ENCODE data around the gene ORMDL2. TPM values are rescaled to one million over a fixed set of nuclear protein-coding genes. Genes with fewer than 3 reads are reported as not detected.

ORMDL2 gene
- total RNA-seq, 1 experiment from 2014 or later, result 22.5 TPM

GRCh38 chr12:55789893-55790292 lies 27.9 kb upstream of the ORMDL2 start:
- CTCF ChIA-PET, result no interaction called here

DNA sequence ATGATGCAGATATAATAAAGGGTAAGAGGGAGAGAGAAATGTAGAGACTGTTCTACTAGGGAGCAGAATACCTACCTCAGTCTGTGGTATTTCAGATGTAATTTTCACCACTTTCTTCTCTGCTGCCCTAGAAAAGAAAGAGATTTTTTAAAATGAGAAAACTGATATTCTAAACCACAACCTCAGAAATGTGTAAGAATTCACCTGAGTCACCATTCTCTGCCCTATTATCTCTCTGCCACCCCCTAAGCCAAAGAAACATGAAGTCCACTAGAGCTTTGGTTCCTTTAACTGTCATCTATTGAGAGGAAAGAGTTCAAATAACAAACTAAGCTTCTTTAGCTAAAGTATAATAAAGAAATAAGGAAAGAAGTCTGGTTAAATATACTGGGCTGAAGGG lies 21.9 kb upstream of the ORMDL2 start:
- Histone ChIP-seq H3K36me3 (ENCODE audit: low read depth) (peaks cover 50% of the 10 kb centered on the region), H3F3A (ENCODE audit: insufficient read depth, low read depth) (peaks cover 5% of the 10 kb centered on the region; the same call in 1 of the 2 replicates), H3K4me2 (no peak overlapping the region), H3K27ac (no peak overlapping the region), H3K9me3 (ENCODE audit: insufficient read depth, low read depth) (no peaks in the 10 kb centered on the region), H4K20me1 (ENCODE audit: insufficient read depth) (peaks cover 6% of the 10 kb centered on the region), H3K4me3 (no peak overlapping the region), H2AFZ (no peak overlapping the region), H3K27me3 (ENCODE audit: insufficient read depth, low read depth) (no peaks in the 10 kb centered on the region), H3K4me1 (replicated peaks; ENCODE audit: insufficient read depth) (no peaks in the 10 kb centered on the region), H3K79me2 (ENCODE audit: low read depth) (no peaks in the 10 kb centered on the region), H3K9me2 (ENCODE audit: insufficient read depth) (no peaks in the 10 kb centered on the region)
- CTCF ChIA-PET, result no interaction called here
- POLR2A ChIA-PET (ENCODE audit: unreplicated experiment), result no interaction called here
- intact Hi-C loops (cut with micrococcal nuclease; ENCODE audit: unreplicated experiment), result no loop called here
- DNase-seq, result no peak
- TF ChIP-seq EZH2 (IDR thresholded peaks at IDR 0.05; ENCODE audit: low read depth), result no peak
- TF ChIP-seq CTCF (conservative IDR thresholded peaks at IDR 0.05), result no peak
- no TSS peak for BruUV-seq (replicated peaks)

More at GRCh38 chr12:55789893-55790292, 27.9 kb upstream of the ORMDL2 start:
- peaks cover 11% of the 10 kb centered on the region for H4K20me1 ChIP-seq (ENCODE audit: insufficient read depth)
- intact Hi-C loops (cut with micrococcal nuclease; ENCODE audit: unreplicated experiment), result no loop called here
- H3K36me3 ChIP-seq (ENCODE audit: low read depth), result peaks cover 44% of the 10 kb centered on the region
- H3K9me3 ChIP-seq (ENCODE audit: insufficient read depth, low read depth), result no peaks in the 10 kb centered on the region
- no peaks in the 10 kb centered on the region for H3K4me1 ChIP-seq (replicated peaks; ENCODE audit: insufficient read depth)
- BruUV-seq (replicated peaks), result no TSS peak
- H2AFZ ChIP-seq, result no peak overlapping the region
- no peak overlapping the region for H3K27ac ChIP-seq
- H3K4me2 ChIP-seq, result no peak overlapping the region
- TF ChIP-seq CTCF (conservative IDR thresholded peaks at IDR 0.05) (no peak), EZH2 (IDR thresholded peaks at IDR 0.05; ENCODE audit: low read depth) (no peak)
- no peak for DNase-seq
- H3K27me3 ChIP-seq (ENCODE audit: insufficient read depth, low read depth), result no peaks in the 10 kb centered on the region
- H3F3A ChIP-seq (ENCODE audit: insufficient read depth, low read depth), result 0 out of 2 replicates have a peak, but pooled peaks cover under 1% of the 10 kb centered on the region
- H3K79me2 ChIP-seq (ENCODE audit: low read depth), result no peaks in the 10 kb centered on the region
- POLR2A ChIA-PET (ENCODE audit: unreplicated experiment), result no interaction called here
- no peaks in the 10 kb centered on the region for H3K9me2 ChIP-seq (ENCODE audit: insufficient read depth)
- no peak overlapping the region for H3K4me3 ChIP-seq

- no peak overlapping the region for H3K27ac ChIP-seq
- no peaks in the 10 kb centered on the region for H3K4me1 ChIP-seq (replicated peaks; ENCODE audit: insufficient read depth)
- ChIA-PET CTCF (interaction anchor here (0.5 kb wide), 1 partner anchor 15 kb away, joined by 3 read pairs; no protein-coding TSS in a partner anchor), POLR2A (ENCODE audit: unreplicated experiment) (no interaction called here)
- H3K9me3 ChIP-seq (ENCODE audit: insufficient read depth, low read depth), result no peaks in the 10 kb centered on the region
- H3K27me3 ChIP-seq (ENCODE audit: insufficient read depth, low read depth), result no peaks in the 10 kb centered on the region
- no peak overlapping the region for H2AFZ ChIP-seq
- TF ChIP-seq CTCF (conservative IDR thresholded peaks at IDR 0.05) (peak; percentile 55), EZH2 (IDR thresholded peaks at IDR 0.05; ENCODE audit: low read depth) (no peak)
- no peaks in the 10 kb centered on the region; the same call in none of the 2 replicates for H4K20me1 ChIP-seq (ENCODE audit: insufficient read depth)
- H3K4me2 ChIP-seq, result no peak overlapping the region
- DNase-seq, result no peak
- 0 out of 2 replicates have a peak, but pooled peaks cover 4% of the 10 kb centered on the region for H3K79me2 ChIP-seq (ENCODE audit: low read depth)
- intact Hi-C loops (cut with micrococcal nuclease; ENCODE audit: unreplicated experiment), result no loop called here
- BruUV-seq (replicated peaks), result no TSS peak
- H3K4me3 ChIP-seq, result no peak overlapping the region
- peaks cover 5% of the 10 kb centered on the region for H3F3A ChIP-seq (ENCODE audit: insufficient read depth, low read depth)
- no peaks in the 10 kb centered on the region for H3K9me2 ChIP-seq (ENCODE audit: insufficient read depth)
- peaks cover 57% of the 10 kb centered on the region for H3K36me3 ChIP-seq (ENCODE audit: low read depth)
These were observed 20.8 kb upstream of the ORMDL2 start for GRCh38 chr12:55797068-55797467.

Measured in PC-9 (cell line).